Neural cell (in vitro differentiated cells): ENCODE measurements around the gene IL4I1.

Experiments used
- CTCF ChIP-seq: fragments of 450-650 bp; IDR thresholded peaks from 2 replicates; pipeline ENCODE4 v1.5.1; 2014; ENCODE audit warnings: antibody characterized with exemption, mild to moderate bottlenecking, moderate library complexity; ENCODE audit not compliant: poor library complexity, severe bottlenecking
- TAF1 ChIP-seq: IDR thresholded peaks from 2 replicates; pipeline ENCODE4 v1.6.1; 2012; ENCODE audit warnings: low read depth

DNA sequence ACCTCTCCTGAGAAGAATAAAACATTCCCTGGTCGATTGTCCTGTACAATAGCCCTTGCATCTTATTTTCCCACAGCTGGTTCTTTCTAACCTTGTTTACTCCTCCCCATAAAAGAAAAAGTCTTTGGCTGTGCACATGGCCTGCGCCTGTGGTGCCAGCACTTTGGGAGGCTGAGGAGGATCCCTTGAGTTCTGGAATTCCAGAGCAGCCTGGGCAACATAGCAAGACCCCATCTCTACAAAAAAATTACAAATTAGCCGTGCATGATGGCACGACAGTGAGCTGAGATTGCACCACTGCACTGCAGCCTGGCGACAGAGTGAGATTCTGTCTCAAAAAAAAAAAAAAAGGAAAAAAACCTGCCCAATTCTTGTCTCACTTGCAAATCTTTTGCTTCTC, 39.9 kb upstream of the IL4I1 start:
- TF ChIP-seq CTCF (no peak), TAF1 (no peak)
